Choroid plexus epithelial cell (primary cell): Measurements from ENCODE around the gene HAUS3.

ENCODE experiments used
- DNase-seq: peaks from one replicate; pipeline ENCODE4 v3.0.0-alpha.2; 2010; ENCODE audit warnings: low read depth
- H3K4me3 ChIP-seq: 2 replicates; pipeline ENCODE4 v1.5.1; 2011; ENCODE audit warnings: low read depth, mild to moderate bottlenecking, control low read depth, low read length, moderate library complexity
- TF ChIP-seq, protein P1 (sequence below): conservative IDR thresholded peaks from 2 replicates; pipeline ENCODE4 v1.5.1; 2011; ENCODE audit warnings: low read depth, mild to moderate bottlenecking, control low read depth, inconsistent platforms, low read length, moderate library complexity

Gene HAUS3

DNA sequence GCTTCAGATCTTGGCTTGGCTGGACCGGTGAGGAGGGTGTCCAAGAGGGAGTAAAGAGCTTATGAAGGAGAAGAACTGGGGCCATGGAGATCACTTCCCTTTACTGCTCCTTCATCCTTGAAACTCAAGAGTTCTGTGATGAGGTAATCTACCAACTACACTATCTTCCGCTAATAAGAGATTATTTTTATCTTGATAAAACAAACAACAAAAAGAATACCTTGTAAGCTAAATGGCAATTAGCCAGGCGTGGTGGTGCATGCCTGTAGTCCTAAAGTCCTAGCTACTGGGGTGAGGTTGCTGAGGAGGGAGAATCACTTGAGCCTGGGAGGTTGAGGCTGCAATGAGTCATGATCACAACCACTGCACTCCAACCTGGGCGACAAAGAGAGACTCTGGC lies 47.4 kb downstream of the HAUS3 start:
- H3K4me3 ChIP-seq = no peak overlapping the region
- DNase-seq = peak; percentile 13
- TF ChIP-seq, protein P1, sequence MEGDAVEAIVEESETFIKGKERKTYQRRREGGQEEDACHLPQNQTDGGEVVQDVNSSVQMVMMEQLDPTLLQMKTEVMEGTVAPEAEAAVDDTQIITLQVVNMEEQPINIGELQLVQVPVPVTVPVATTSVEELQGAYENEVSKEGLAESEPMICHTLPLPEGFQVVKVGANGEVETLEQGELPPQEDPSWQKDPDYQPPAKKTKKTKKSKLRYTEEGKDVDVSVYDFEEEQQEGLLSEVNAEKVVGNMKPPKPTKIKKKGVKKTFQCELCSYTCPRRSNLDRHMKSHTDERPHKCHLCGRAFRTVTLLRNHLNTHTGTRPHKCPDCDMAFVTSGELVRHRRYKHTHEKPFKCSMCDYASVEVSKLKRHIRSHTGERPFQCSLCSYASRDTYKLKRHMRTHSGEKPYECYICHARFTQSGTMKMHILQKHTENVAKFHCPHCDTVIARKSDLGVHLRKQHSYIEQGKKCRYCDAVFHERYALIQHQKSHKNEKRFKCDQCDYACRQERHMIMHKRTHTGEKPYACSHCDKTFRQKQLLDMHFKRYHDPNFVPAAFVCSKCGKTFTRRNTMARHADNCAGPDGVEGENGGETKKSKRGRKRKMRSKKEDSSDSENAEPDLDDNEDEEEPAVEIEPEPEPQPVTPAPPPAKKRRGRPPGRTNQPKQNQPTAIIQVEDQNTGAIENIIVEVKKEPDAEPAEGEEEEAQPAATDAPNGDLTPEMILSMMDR = no peak

DNA sequence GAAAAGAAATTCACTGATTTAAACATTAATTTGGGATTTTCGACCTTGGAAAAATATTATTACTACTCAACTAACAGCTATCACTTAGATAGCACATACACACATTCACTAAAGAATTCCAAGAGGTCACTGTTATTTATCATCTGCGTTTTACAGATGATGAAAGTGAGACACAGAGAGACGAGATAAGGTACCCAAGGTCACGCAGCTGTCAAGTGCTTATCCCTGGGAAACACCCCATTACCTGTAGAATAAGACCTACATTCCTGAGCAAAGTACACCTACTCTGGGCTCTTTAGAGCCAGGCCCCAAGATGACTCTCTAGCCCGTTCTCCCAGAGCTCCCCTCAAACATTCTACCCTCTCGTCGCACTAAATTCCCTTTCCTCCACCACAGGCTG lies 48.6 kb downstream of the HAUS3 start:
- no peak for DNase-seq
- TF ChIP-seq, protein P1 = no peak
- no peak overlapping the region for H3K4me3 ChIP-seq

DNA sequence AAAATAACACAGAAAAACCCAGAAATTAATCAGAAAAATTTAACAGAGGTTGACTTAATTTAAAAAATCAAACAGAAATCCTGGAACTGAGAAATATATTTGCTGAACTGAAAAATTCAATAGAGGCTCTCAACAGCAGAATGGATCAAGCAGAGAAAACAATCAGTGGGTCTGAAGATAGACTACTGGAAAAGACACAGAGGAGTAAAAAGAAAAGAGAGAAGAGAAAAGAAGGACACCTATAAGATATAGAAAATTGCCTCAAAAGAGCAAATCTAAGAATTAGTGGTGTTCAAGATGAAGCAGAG lies 55.1 kb downstream of the HAUS3 start:
- H3K4me3 ChIP-seq = no peak overlapping the region
- DNase-seq = no peak
- TF ChIP-seq, protein P1 = no peak

DNA sequence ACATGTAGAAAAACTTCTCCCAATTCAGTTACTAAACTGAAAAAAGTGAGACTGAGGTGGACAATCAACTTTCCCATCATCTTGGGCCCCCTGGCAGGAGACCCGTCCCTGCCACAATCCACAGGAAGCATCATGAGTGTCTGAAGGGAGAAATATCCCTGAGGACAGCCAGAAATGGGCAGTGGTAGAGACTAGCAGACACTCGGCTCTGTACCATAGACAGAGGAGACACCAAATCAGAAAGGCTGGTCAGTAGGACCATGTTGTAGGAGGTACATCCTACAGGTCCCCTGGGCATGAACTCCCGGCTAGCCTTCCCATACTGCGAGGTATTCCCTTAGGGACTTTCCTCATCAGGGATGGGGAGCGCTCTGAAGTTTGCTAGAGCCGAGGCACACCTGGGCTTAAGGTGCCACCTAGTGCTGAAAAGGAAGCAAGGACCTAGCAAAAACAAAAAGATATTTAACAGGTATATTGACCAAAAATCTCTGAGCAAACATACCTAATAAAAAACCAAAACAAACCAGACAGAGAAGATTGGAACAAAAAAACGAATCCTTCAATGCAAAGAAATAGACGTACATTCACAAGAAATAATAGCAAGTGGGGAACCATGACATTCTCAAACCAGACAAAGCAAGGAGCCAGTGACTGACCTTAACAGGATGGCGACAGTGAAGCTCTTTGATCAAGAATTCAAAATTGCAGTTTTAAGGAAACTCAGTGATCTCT lies 55.6 kb downstream of the HAUS3 start:
- peak; percentile 50 for DNase-seq
- no peak overlapping the region for H3K4me3 ChIP-seq

DNA sequence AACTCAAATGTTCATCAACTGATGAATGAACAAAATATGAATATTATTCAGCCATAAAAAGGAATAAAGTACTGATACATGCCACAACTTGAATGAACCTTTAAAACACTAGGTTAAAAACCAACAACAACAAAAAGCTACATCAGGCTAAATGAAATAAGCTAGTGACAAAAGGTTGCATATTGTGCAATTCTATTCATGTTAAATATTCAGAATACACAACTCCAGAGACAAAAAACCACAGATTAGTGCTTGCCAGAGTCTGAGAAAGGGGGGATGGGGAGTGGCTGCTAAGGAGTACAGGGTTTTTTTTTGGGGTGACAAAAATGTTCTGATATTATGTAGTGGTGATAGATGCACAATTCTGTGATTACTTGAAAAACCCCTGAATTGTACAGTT lies 58.5 kb downstream of the HAUS3 start:
- DNase-seq = peak; percentile 26
- TF ChIP-seq, protein P1 = no peak
- H3K4me3 ChIP-seq = no peak overlapping the region

More for the DNA sequence above, 55.6 kb downstream of the HAUS3 start:
- TF ChIP-seq, protein P1 = peak; percentile 61

DNA sequence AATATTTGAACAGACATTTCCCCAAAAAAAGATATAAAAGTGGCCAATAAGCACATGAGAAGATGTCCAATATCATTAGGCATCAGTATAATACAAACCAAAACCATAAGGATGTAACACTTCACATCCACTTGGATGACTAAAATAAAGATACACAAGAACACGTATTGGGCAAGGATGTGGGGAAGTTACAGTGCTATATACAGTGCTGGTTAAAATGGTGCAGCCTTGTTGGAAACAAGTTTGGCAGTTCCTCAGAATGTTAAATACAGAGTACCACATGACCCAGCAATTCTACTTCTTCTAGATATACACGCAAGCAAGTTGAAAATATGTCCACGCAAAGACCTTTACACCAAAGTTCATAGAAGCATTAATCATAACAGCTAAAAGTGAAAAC lies 58.9 kb downstream of the HAUS3 start:
- TF ChIP-seq, protein P1 = no peak
- peak; percentile 42 for DNase-seq
- H3K4me3 ChIP-seq = no peak overlapping the region

DNA sequence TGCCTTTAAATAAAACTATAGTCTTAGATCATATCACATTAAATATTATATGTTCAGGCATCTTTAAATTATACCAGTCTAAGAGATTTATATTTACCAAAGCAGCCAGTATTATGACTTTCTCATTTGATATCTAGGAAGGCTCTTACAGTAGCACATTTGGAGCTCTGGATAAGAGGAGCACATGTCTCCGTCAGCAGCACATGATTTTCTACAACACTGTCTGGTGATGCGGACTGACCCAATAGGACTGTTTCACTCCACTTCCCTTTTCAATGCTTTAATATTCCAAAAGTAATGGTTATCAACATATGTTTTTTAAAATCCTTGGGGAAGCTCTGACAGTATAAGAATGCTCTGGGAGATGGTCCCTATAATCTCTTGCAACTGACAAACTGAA lies 61.5 kb downstream of the HAUS3 start:
- no peak for DNase-seq
- TF ChIP-seq, protein P1 = no peak
- no peak overlapping the region for H3K4me3 ChIP-seq
